ENCODE results near the gene NOL6. TPM values are rescaled to one million over a fixed set of nuclear protein-coding genes. Genes with fewer than 3 reads are reported as not detected.
A peak's percentile ranks its signal among the peaks of the same experiment; 100 is the strongest.

Gene NOL6
- total RNA-seq, 1 experiment from 2014 or later, result 64.4 TPM

GRCh38 chr9:33443464-33444154 is 30.1 kb downstream of the NOL6 start:
- Mint-ChIP-seq H3K27me3 (ENCODE audit: low read depth) (peaks cover 46% of the 10 kb centered on the region), H3K4me3 (peak overlapping the region in 1 of 2 experiments; percentile 32; a peak in 1 of 5 replicates), H3K4me1 (peaks cover 26 to 45% of the 10 kb centered on the region in 2 experiments), H3K9me3 (no peaks in the 10 kb centered on the region), H3K36me3 (ENCODE audit: insufficient read depth in 1 of 3, low read depth in 3 of 3) (no peaks in the 10 kb centered on the region), H3K27ac (no peak overlapping the region; a peak in 1 of 7 replicates)
- Histone ChIP-seq H2AFZ (ENCODE audit: low read length) (no peak overlapping the region), H2BK120ac (ENCODE audit: low read depth, low read length, poor library complexity, severe bottlenecking) (no peak overlapping the region), H4K5ac (ENCODE audit: insufficient read length, low read depth, low read length) (no peak overlapping the region), H3K18ac (ENCODE audit: insufficient read length, low read depth, low read length) (no peak overlapping the region), H2BK5ac (ENCODE audit: insufficient read length, low read length) (no peak overlapping the region), H3K9me3 (ENCODE audit: control insufficient read depth, low read depth, low read length) (no peaks in the 10 kb centered on the region), H3K4me2 (ENCODE audit: insufficient read depth, insufficient read length, low read length) (no peak overlapping the region), H2BK20ac (ENCODE audit: low read depth, low read length, poor library complexity, severe bottlenecking) (no peak overlapping the region), H3K27me3 (ENCODE audit: insufficient read depth, low read length) (peaks cover 4% of the 10 kb centered on the region; the same call in 1 of the 2 replicates), H3K4ac (ENCODE audit: low read depth, low read length) (no peak overlapping the region), H3K23me2 (ENCODE audit: insufficient read length, low read depth, low read length, poor library complexity, severe bottlenecking) (peaks cover 6% of the 10 kb centered on the region), H3K79me1 (ENCODE audit: insufficient read depth, low read depth, low read length, poor library complexity, severe bottlenecking) (no peaks in the 10 kb centered on the region), H2AK5ac (ENCODE audit: insufficient read length, low read length) (no peak overlapping the region), H3K9ac (ENCODE audit: extremely low read depth, insufficient read length, low read length) (no peak overlapping the region), H3K4me1 (ENCODE audit: insufficient read depth, low read length) (peaks cover 4% of the 10 kb centered on the region; the same call in 1 of the 2 replicates), H3K27ac (ENCODE audit: insufficient read length, low read depth, low read length) (no peak overlapping the region), H3K14ac (ENCODE audit: insufficient read depth, low read length) (no peak overlapping the region; the same call in 1 of the 2 replicates), H3K23ac (ENCODE audit: insufficient read length, low read depth, low read length) (no peak overlapping the region), H3K79me2 (ENCODE audit: insufficient read depth, low read length) (no peaks in the 10 kb centered on the region), H3K56ac (ENCODE audit: insufficient read length, low read depth, low read length) (no peak overlapping the region), H2BK12ac (ENCODE audit: insufficient read length, low read depth, low read length) (no peak overlapping the region), H3T11ph (ENCODE audit: low read length) (no peak overlapping the region), H2BK15ac (ENCODE audit: low read depth, low read length) (no peak overlapping the region), H4K91ac (ENCODE audit: insufficient read length, low read depth, low read length) (no peak overlapping the region), H4K8ac (replicated peaks; ENCODE audit: insufficient read length, low read depth, low read length) (no peak overlapping the region), H4K20me1 (ENCODE audit: control insufficient read depth, insufficient read depth, insufficient read length) (no peaks in the 10 kb centered on the region)
- WGBS (ENCODE audit: extremely low coverage, insufficient read length, low lambda C conversion rate), result no CpG with 5 or more reads among the region's 10 CpGs
- peak; percentile 47 for DNase-seq
- TF ChIP-seq, protein P1, sequence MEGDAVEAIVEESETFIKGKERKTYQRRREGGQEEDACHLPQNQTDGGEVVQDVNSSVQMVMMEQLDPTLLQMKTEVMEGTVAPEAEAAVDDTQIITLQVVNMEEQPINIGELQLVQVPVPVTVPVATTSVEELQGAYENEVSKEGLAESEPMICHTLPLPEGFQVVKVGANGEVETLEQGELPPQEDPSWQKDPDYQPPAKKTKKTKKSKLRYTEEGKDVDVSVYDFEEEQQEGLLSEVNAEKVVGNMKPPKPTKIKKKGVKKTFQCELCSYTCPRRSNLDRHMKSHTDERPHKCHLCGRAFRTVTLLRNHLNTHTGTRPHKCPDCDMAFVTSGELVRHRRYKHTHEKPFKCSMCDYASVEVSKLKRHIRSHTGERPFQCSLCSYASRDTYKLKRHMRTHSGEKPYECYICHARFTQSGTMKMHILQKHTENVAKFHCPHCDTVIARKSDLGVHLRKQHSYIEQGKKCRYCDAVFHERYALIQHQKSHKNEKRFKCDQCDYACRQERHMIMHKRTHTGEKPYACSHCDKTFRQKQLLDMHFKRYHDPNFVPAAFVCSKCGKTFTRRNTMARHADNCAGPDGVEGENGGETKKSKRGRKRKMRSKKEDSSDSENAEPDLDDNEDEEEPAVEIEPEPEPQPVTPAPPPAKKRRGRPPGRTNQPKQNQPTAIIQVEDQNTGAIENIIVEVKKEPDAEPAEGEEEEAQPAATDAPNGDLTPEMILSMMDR (conservative IDR thresholded peaks at IDR 0.05), result no peak

Measured in H9 (cell line).